A549 (cell line): ENCODE measurements around the gene MCTP2.

Experiments
- JUN ChIP-seq, 2 experiments: fragments of >200 bp; sonication (Bioruptor Twin); formaldehyde crosslinking; IDR thresholded peaks; 2 replicates in 1 of 2; 3 replicates in 1 of 2; pipeline ENCODE4 v1.6.1; 2016 to 2017
- KDM5A ChIP-seq: fragments of 200-600 bp; sonication (generic); IDR thresholded peaks from 2 replicates; pipeline ENCODE4 v1.6.1; 2016; ENCODE audit warnings: antibody characterized with exemption, mild to moderate bottlenecking
- POLR2A ChIP-seq: IDR thresholded peaks from 2 replicates; pipeline ENCODE4 v1.6.1; 2012; ENCODE audit warnings: mild to moderate bottlenecking, low read length
- RAD21 ChIP-seq, 2 experiments: fragments of >200 bp in 1 of 2; sonication (Bioruptor Twin) in 1 of 2; formaldehyde crosslinking in 1 of 2; IDR thresholded peaks in 1 of 2; conservative IDR thresholded peaks in 1 of 2; 2 replicates in 1 of 2; 3 replicates in 1 of 2; pipeline ENCODE4 v1.6.1; 2012 to 2018; ENCODE audit warnings: inconsistent platforms in 1 of 2
- TF ChIP-seq, protein P1 (sequence below): fragments of >200 bp; sonication (Bioruptor Twin); formaldehyde crosslinking; IDR thresholded peaks from 3 replicates; pipeline ENCODE4 v1.5.1; 2016

DNA sequence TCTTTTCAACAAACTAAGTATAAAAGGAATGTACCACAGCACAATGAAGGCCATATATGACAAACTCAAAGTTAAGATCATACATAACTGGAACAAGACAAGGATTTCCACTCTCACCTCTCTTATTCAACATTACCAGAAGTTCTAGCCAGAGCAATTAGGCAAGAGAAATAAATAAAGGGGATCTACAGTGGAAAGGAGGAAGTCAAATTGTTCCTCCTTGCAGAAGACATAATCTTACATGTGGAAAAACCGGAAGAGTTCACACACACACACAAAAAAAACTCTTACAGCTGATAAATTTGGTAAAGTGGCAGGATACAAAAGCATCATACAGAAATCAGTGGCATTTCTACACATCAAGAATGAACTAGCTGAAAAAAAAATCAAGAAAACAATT, 277.9 kb downstream of the MCTP2 start:
- no peak for TF ChIP-seq JUN (IDR thresholded peaks at IDR 0.05)
- TF ChIP-seq, protein P1, sequence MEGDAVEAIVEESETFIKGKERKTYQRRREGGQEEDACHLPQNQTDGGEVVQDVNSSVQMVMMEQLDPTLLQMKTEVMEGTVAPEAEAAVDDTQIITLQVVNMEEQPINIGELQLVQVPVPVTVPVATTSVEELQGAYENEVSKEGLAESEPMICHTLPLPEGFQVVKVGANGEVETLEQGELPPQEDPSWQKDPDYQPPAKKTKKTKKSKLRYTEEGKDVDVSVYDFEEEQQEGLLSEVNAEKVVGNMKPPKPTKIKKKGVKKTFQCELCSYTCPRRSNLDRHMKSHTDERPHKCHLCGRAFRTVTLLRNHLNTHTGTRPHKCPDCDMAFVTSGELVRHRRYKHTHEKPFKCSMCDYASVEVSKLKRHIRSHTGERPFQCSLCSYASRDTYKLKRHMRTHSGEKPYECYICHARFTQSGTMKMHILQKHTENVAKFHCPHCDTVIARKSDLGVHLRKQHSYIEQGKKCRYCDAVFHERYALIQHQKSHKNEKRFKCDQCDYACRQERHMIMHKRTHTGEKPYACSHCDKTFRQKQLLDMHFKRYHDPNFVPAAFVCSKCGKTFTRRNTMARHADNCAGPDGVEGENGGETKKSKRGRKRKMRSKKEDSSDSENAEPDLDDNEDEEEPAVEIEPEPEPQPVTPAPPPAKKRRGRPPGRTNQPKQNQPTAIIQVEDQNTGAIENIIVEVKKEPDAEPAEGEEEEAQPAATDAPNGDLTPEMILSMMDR: no peak
- TF ChIP-seq POLR2A: no peak
- no peak for TF ChIP-seq KDM5A
- TF ChIP-seq RAD21 (conservative IDR thresholded peaks at IDR 0.05 in 1 of 2, IDR thresholded peaks at IDR 0.05 in 1 of 2): no peak
